ENCODE results near the gene DELE1.

DNA sequence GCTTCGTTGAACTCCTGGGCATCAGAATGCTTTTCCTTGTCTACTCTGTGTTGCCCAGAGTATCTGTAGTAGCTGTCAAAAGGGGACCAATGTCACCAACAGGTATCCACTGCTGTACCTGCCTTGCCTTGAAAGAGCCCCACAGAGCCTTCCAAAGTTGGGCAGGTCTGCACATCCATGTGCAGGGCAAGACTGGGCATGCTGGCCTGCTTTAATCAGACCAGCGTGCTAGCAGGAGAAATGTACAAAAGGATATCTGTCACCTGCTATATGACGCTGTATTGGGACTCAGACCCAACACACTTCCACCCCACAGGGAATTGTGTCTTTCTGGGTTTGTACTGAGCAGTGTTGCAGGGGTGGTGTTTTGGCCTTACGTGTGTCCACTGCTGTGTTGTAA, 11.9 kb downstream of the DELE1 start:
- TF ChIP-seq, protein P1, sequence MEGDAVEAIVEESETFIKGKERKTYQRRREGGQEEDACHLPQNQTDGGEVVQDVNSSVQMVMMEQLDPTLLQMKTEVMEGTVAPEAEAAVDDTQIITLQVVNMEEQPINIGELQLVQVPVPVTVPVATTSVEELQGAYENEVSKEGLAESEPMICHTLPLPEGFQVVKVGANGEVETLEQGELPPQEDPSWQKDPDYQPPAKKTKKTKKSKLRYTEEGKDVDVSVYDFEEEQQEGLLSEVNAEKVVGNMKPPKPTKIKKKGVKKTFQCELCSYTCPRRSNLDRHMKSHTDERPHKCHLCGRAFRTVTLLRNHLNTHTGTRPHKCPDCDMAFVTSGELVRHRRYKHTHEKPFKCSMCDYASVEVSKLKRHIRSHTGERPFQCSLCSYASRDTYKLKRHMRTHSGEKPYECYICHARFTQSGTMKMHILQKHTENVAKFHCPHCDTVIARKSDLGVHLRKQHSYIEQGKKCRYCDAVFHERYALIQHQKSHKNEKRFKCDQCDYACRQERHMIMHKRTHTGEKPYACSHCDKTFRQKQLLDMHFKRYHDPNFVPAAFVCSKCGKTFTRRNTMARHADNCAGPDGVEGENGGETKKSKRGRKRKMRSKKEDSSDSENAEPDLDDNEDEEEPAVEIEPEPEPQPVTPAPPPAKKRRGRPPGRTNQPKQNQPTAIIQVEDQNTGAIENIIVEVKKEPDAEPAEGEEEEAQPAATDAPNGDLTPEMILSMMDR (conservative IDR thresholded peaks at IDR 0.05; ENCODE audit: low read length): no peak
- TF ChIP-seq EZH2phosphoT487 (IDR thresholded peaks at IDR 0.05; ENCODE audit: borderline replicate concordance): no peak
